DOHH2 (cell line): ENCODE results near the gene PDE10A.

ENCODE experiments used
- EZH2phosphoT487 ChIP-seq: fragments of 200-600 bp; sonication (generic); IDR thresholded peaks from 2 replicates; pipeline ENCODE4 v1.6.1; 2017; ENCODE audit warnings: borderline replicate concordance, mild to moderate bottlenecking, antibody characterized with exemption, low read length, moderate library complexity, mixed read lengths
- TF ChIP-seq, protein P1 (sequence below): fragments of 200-600 bp; sonication (generic); IDR thresholded peaks from one replicate; pipeline ENCODE4 v1.5.1; 2014; ENCODE audit warnings: antibody characterized with exemption, mild to moderate bottlenecking, low read depth, low read length; ENCODE audit not compliant: poor library complexity, severe bottlenecking

DNA sequence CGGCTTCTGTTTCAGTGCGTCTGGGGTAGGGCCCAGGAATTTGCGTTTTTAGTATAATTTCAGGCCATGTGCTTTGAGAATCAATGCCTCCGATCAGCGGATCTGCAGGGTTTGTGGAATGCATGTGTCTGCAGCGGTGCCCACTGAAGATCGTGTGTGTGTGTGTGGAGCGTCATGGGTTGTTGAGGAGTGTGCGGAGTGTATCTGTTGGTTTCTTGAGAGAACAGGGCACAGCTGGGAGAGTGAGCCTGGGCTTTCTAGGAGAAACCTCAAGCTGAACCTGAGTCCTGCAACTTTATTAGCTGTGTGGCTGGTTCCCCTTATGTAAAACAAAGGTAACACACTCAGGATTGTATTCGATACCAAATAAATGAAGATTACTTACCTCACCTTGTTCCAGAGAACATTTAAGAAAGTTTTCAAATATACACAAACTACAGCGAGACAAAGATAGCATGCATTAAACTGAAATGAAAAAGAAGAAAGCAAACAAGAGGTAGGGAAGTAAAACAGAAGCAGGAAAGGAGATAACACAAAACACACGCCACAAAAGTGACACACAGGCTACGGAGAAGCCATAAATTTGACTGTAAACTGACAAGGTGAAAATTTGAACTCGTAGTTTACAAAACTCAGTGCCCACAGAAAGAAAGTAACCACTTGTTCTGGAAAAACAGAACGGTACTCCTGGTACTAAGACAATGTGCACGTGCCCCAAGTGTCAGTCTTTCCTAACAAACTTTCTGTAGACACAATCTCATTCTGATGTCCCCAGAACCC, 28.8 kb downstream of the PDE10A start:
- TF ChIP-seq, protein P1, sequence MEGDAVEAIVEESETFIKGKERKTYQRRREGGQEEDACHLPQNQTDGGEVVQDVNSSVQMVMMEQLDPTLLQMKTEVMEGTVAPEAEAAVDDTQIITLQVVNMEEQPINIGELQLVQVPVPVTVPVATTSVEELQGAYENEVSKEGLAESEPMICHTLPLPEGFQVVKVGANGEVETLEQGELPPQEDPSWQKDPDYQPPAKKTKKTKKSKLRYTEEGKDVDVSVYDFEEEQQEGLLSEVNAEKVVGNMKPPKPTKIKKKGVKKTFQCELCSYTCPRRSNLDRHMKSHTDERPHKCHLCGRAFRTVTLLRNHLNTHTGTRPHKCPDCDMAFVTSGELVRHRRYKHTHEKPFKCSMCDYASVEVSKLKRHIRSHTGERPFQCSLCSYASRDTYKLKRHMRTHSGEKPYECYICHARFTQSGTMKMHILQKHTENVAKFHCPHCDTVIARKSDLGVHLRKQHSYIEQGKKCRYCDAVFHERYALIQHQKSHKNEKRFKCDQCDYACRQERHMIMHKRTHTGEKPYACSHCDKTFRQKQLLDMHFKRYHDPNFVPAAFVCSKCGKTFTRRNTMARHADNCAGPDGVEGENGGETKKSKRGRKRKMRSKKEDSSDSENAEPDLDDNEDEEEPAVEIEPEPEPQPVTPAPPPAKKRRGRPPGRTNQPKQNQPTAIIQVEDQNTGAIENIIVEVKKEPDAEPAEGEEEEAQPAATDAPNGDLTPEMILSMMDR = no peak
- no peak for TF ChIP-seq EZH2phosphoT487
